ENCODE data around the gene B4GALT3. TPM values are rescaled to one million over a fixed set of nuclear protein-coding genes. Genes with fewer than 3 reads are reported as not detected.

B4GALT3 gene
- total and polyA plus RNA-seq, 2 donors (not counting 3 experiments of a cell fraction or from before 2014, with no cell fraction given), result 39.5 to 60.4 TPM

- TF ChIP-seq EZH2 (IDR thresholded peaks at IDR 0.05; ENCODE audit: borderline replicate concordance, low read depth, low read length, severe bottlenecking) (no peak), MYC (IDR thresholded peaks at IDR 0.05; ENCODE audit: low read depth, low read length) (no peak), GATA2 (IDR thresholded peaks at IDR 0.05; ENCODE audit: insufficient read depth, insufficient read length, low read depth, low read length) (no peak), JUN (IDR thresholded peaks at IDR 0.05; ENCODE audit: borderline replicate concordance, insufficient read depth, insufficient read length, low read depth) (no peak), CTCF (IDR thresholded peaks at IDR 0.05; ENCODE audit: extremely low read depth in 1 of 2, insufficient read depth in 1 of 2, low read depth in 1 of 2, low read length in 2 of 2) (no peak), POLR2AphosphoS5 (IDR thresholded peaks at IDR 0.05; ENCODE audit: insufficient read depth, low read depth, low read length) (no peak), FOS (IDR thresholded peaks at IDR 0.05; ENCODE audit: borderline replicate concordance, insufficient read depth, low read length) (no peak), POLR2A (IDR thresholded peaks at IDR 0.05; ENCODE audit: low read depth, low read length) (no peak), MAX (IDR thresholded peaks at IDR 0.05; ENCODE audit: insufficient read depth, insufficient read length) (no peak)
- Histone ChIP-seq H3K79me2 (ENCODE audit: control insufficient read depth, insufficient read depth, low read length) (no peaks in the 10 kb centered on the region), H4K20me1 (replicated peaks; ENCODE audit: control insufficient read depth, extremely low read depth, insufficient read depth, low read length) (no peaks in the 10 kb centered on the region), H3K4me2 (ENCODE audit: insufficient read depth, low read length) (peak overlapping the region; percentile 3), H3K27ac (ENCODE audit: insufficient read depth, low read depth, low read length) (no peak overlapping the region), H2AFZ (ENCODE audit: low read depth, low read length) (peak overlapping the region; percentile 54), H3K4me1 (ENCODE audit: control insufficient read depth, extremely low read depth, insufficient read depth, low read length) (peaks cover 11% of the 10 kb centered on the region), H3K9me3 (replicated peaks; ENCODE audit: control insufficient read depth, insufficient read depth, low read length) (no peaks in the 10 kb centered on the region), H3K9me1 (replicated peaks; ENCODE audit: control insufficient read depth, extremely low read depth, insufficient read depth, low read length) (no peaks in the 10 kb centered on the region), H3K4me3 (replicated peaks in 1 of 3; ENCODE audit: insufficient read depth in 1 of 3, low read depth in 1 of 3, low read length in 3 of 3) (no peak overlapping the region), H3K9ac (replicated peaks; ENCODE audit: extremely low read depth, insufficient read depth, low read length) (no peak overlapping the region), H3K36me3 (ENCODE audit: control insufficient read depth in 2 of 2, extremely low read depth in 1 of 2, insufficient read depth in 2 of 2, low read length in 2 of 2) (peaks cover 18% of the 10 kb centered on the region in 2 experiments), H3K27me3 (ENCODE audit: control insufficient read depth in 2 of 2, insufficient read depth in 2 of 2, low read length in 2 of 2) (no peaks in the 10 kb centered on the region)
- FAIRE-seq, result peak; percentile 84
- DNase-seq (ENCODE audit: low read depth, low spot score), result no peak
- ChIA-PET POLR2A (interaction anchor here (1.5 kb wide), 1 partner anchor 8 kb away, joined by 4 read pairs; the partner anchor contains the start of gene TOMM40L), CTCF (interaction anchor here (0.5 to 2.9 kb wide), 9 partner anchors 8 to 165 kb away, joined by 3 to 24 read pairs (median 6); partner anchors contain the start of gene TOMM40L)
- BruUV-seq (replicated peaks), result no TSS peak
- intact Hi-C loops (cut with micrococcal nuclease), result no loop called here
- dilution Hi-C loops (cut with MboI; ENCODE audit: extremely low pct_ligation_motif_present, low sequenced_read_pairs), result no loop called here
Measured at GRCh38 chr1:161216945-161217712, 39.8 kb upstream of the B4GALT3 start.
